Neural cell (in vitro differentiated cells): ENCODE results near the gene GFRA1.

Source experiments
- CTCF ChIP-seq: fragments of 450-650 bp; IDR thresholded peaks from 2 replicates; pipeline ENCODE4 v1.5.1; 2014; ENCODE audit warnings: antibody characterized with exemption, mild to moderate bottlenecking, moderate library complexity; ENCODE audit not compliant: poor library complexity, severe bottlenecking
- MXI1 ChIP-seq: fragments of 450-650 bp; conservative IDR thresholded peaks from 2 replicates; pipeline ENCODE4 v1.6.1; 2014; ENCODE audit warnings: antibody characterized with exemption, mild to moderate bottlenecking; ENCODE audit not compliant: poor library complexity, severe bottlenecking

- TF ChIP-seq CTCF: no peak
- TF ChIP-seq MXI1: no peak
Observed at GRCh38 chr10:116260599-116260998, 12.4 kb downstream of the GFRA1 start.
